Ectodermal cell (in vitro differentiated cells): ENCODE data around the gene NUDC.

Source experiments
- H3K27ac ChIP-seq: 2 replicates; pipeline ENCODE4 v1.7.0; 2013; ENCODE audit warnings: mild to moderate bottlenecking, low read depth, low read length; ENCODE audit not compliant: insufficient read depth, poor library complexity, severe bottlenecking
- H3K27me3 ChIP-seq: 2 replicates; pipeline ENCODE4 v1.7.0; 2013; ENCODE audit warnings: mild to moderate bottlenecking, low read length; ENCODE audit not compliant: insufficient read depth, control insufficient read depth, poor library complexity, severe bottlenecking
- H3K36me3 ChIP-seq: one replicate; pipeline ENCODE4 v1.7.0; 2013; ENCODE audit warnings: low read length; ENCODE audit not compliant: control insufficient read depth, insufficient read depth
- H3K4me1 ChIP-seq: one replicate; pipeline ENCODE4 v1.7.0; 2013; ENCODE audit warnings: low read length; ENCODE audit not compliant: control insufficient read depth, insufficient read depth
- H3K4me3 ChIP-seq: 2 replicates; pipeline ENCODE4 v1.7.0; 2013; ENCODE audit warnings: low read depth, low read length, control low read depth; ENCODE audit not compliant: insufficient read depth
- H3K9me3 ChIP-seq: 2 replicates; pipeline ENCODE4 v1.7.0; 2013; ENCODE audit warnings: mild to moderate bottlenecking, low read length, moderate library complexity; ENCODE audit not compliant: control insufficient read depth
- WGBS, 2 experiments: methylation state at CpG; one replicate each; pipeline ENCODE4 v1.1.7; 2013; ENCODE audit warnings: missing lambda C conversion rate in 2 of 2; 5-methylcytosine and 5-hydroxymethylcytosine counted together

Gene NUDC

DNA sequence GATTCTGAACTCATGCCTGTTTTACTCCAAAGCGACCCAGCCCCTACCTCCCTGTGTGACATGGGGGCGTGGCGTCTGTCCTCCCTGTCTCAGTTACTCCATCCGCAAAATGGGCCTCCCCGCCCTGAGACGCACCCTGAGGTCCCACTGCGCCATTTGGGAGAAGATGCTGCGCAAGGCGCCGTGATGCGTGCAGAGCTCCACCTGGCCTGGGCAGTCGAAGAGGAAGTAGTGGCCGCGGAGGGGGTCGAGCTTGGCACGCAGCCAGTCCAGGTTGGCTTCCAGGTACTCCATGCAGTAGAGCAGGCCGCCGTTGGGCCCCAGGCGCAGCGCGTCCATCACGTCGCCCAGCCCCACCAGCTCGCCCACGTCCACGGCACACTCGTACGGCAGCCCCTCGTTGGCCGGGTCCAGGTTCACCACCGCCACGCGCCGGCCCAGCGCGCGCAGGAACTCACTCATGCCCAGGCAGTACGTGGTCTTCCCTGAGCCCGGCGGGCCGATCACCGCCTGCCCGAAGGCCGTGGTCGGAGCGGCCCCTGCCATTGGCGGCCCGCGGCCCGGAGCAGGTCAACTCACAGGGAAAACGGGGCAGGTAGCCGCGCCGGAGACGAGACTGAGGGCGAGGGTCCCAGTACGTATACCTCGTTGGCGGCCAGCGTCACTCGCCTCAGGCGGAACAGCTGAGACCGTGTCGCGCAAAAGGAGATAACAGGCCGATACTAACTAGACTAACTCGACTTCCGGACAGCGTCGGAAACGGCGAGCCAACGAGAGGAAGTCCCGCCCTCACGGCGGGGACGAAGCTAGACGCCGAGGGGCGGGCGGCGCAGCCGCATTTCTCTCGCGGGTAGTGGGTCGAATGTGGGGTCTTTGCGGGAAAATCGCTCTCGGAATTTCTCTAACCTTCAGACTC is 31.7 kb upstream of the NUDC start, which contains the start of gene GPN2:
GPN2 (minus strand) TSS at position 733 of the 916 bp plus-strand sequence; CDS start at position 546, 187 bp downstream.
- Histone ChIP-seq H3K27me3 (no peaks in the 10 kb centered on the region), H3K4me3 (peak within 1 kb of the TSS; percentile 93), H3K36me3 (peaks cover 30% of the 10 kb centered on the region), H3K4me1 (peaks cover 5% of the 10 kb centered on the region), H3K27ac (peak within 1 kb of the TSS; percentile 80), H3K9me3 (no peaks in the 10 kb centered on the region)
- WGBS, 2 experiments, result 4 to 5% methylated on average over 89 of the region's 89 CpGs

DNA sequence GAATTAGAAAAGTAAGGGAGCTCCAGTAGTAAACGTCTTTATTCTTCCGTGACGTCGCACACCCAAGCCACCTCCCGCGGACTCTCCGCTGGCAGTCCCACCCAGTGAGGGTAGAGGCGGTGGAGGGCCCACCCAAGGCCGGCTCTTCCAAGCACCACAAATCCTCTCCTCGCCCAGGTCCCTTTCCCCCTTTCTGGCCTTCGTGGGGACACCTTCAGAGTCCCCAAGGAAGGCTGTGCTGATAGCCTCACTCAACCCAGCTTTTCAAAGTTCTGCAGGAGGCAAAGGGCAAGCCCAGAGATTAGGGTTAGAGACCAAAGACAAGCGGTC is 31.1 kb upstream of the NUDC start:
- Histone ChIP-seq H3K36me3 (peaks cover 29% of the 10 kb centered on the region), H3K27ac (peak overlapping the region; percentile 44), H3K4me3 (peak overlapping the region; percentile 93), H3K4me1 (peaks cover 5% of the 10 kb centered on the region), H3K27me3 (no peaks in the 10 kb centered on the region), H3K9me3 (no peaks in the 10 kb centered on the region)
- WGBS, 2 experiments, result 26 to 28% methylated on average over 12 of the region's 12 CpGs

DNA sequence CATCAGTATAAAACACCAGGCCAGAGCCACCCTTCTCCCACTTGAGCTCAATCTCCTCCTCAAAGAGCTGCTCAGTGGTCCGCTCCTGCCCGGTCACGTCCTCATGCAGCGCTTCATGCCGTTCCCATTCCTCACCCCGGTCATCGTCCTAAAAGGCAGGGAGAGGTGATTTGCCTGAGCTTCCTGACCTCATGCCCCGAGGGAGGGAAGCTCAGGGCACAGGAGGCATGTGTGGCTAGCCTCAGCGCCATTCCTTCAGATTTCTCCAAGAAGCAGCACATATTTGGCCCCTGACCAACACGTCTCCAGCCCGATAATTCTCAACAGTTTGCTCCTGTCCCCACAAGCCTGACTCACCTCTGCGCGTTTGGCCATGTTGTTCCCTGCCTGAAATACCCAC is 27.3 kb upstream of the NUDC start:
- Histone ChIP-seq H3K9me3 (no peaks in the 10 kb centered on the region), H3K36me3 (peaks cover 35% of the 10 kb centered on the region), H3K4me3 (no peak overlapping the region), H3K27ac (no peak overlapping the region), H3K27me3 (no peaks in the 10 kb centered on the region), H3K4me1 (peaks cover 8% of the 10 kb centered on the region)
- 96% methylated on average over 13 of the region's 13 CpGs for WGBS, 2 experiments

DNA sequence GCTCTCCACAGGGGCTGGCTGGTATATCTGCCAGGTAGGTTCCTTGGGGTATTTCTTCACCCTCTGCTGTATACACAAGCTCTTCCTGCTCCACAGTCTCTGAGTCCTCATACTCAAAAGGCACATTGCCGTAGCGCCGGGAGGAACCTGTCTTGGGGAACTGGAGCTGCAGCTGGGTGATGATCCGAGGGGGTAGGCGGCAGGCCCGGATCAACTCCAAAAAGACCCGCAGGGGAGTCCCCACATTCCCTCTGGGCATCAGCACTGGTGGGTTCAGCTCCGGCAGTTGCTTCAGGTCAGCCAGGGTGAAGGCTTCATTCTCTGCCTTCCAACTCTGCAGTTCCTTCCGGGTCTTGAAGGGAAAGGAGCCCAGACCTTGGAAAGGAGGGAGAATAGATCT is 24.2 kb upstream of the NUDC start:
- peaks cover 27% of the 10 kb centered on the region for H3K36me3 ChIP-seq
- no peak overlapping the region for H3K27ac ChIP-seq
- WGBS, 2 experiments, result 96 to 97% methylated on average over 9 of the region's 9 CpGs
- no peak overlapping the region for H3K4me3 ChIP-seq
- no peaks in the 10 kb centered on the region for H3K27me3 ChIP-seq
- H3K4me1 ChIP-seq, result peaks cover 6% of the 10 kb centered on the region
- no peaks in the 10 kb centered on the region for H3K9me3 ChIP-seq

DNA sequence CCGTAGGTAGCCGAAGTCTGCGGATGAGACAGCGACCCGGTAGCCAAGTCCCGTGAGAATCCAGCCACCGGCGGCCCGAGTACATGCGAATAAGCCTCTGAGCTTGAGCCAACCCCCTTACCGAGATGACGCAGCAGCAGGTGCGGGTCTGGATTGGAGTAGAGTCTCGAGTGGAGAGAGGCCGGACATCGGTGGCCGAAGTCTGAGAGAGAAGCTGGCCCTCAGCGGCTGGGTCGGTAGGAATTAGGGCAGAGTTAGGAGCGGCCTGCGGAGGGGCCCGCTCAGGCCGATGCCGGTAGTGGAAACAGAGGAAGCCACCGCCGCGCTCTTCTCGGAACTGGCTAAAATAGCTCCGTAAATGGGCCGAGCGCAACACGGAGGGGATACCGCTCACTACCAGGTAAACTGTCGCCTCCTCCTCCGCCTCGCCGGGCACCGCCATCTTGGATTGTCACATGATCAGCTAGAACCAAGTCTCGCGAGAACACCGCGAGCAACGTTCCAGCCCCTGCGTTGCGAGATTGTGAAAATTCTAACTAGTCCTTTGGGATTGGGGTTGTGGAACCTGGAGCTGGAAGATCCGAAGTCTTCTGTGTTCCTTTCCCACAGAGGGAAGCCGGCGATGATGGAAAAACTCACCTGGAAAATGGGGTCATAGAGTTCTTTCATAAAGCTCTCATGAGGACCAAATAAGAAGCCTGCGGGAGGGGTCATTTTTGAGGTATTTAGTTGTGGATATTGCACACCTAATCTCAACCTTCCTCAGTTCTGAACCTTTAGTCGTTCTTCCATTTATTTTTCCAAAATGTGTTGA is 21.3 kb upstream of the NUDC start, which contains the start of gene GPATCH3:
GPATCH3 (minus strand) TSS at position 467 of the 814 bp plus-strand sequence; CDS start at position 442, 25 bp downstream.
- H3K4me3 ChIP-seq, result peak within 1 kb of the TSS; percentile 96
- H3K27ac ChIP-seq, result peak within 1 kb of the TSS; percentile 78
- no peaks in the 10 kb centered on the region for H3K27me3 ChIP-seq
- WGBS, 2 experiments, result 1% methylated on average over 49 to 50 of the region's 50 CpGs
- H3K4me1 ChIP-seq, result peaks cover 6% of the 10 kb centered on the region
- peaks cover 11% of the 10 kb centered on the region for H3K36me3 ChIP-seq
- H3K9me3 ChIP-seq, result no peaks in the 10 kb centered on the region

DNA sequence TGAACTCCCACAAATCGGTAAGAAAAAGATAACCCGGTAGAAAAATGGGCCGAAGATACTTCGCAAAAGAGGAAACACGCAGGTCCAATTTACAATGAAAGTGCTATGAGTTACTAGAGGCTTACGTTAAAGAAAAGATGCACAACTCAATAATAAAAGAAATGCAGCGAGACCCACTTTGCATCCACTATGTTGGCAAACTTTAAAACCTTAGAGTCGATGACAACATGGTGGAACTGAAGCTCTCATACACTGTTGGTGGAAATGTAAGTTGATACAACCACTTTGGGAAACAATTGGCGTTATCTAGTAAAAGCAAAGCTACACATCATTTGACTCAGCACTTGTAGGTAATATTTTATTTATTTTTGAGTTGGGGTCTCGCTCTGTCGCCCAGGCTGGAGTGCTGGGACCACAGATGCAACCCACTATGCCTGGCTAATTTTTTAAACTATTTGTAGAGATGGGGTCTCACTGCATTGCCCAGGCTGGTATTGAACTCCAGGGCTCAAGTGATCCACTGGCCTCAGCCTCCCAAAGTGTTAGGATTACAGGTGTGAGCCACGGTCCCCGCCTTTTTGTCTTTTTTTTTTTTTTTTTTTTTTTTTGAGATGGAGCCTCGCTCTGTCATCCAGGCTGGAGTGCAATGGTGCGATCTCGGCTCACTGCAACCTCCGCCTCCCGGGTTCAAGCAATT is 20.6 kb upstream of the NUDC start:
- no peak overlapping the region for H3K27ac ChIP-seq
- 86 to 88% methylated on average over 17 to 18 of the region's 18 CpGs for WGBS, 2 experiments
- H3K27me3 ChIP-seq, result no peaks in the 10 kb centered on the region
- peak overlapping the region; percentile 96 for H3K4me3 ChIP-seq
- H3K4me1 ChIP-seq, result peaks cover 6% of the 10 kb centered on the region
- H3K9me3 ChIP-seq, result no peaks in the 10 kb centered on the region
- peaks cover 8% of the 10 kb centered on the region for H3K36me3 ChIP-seq

DNA sequence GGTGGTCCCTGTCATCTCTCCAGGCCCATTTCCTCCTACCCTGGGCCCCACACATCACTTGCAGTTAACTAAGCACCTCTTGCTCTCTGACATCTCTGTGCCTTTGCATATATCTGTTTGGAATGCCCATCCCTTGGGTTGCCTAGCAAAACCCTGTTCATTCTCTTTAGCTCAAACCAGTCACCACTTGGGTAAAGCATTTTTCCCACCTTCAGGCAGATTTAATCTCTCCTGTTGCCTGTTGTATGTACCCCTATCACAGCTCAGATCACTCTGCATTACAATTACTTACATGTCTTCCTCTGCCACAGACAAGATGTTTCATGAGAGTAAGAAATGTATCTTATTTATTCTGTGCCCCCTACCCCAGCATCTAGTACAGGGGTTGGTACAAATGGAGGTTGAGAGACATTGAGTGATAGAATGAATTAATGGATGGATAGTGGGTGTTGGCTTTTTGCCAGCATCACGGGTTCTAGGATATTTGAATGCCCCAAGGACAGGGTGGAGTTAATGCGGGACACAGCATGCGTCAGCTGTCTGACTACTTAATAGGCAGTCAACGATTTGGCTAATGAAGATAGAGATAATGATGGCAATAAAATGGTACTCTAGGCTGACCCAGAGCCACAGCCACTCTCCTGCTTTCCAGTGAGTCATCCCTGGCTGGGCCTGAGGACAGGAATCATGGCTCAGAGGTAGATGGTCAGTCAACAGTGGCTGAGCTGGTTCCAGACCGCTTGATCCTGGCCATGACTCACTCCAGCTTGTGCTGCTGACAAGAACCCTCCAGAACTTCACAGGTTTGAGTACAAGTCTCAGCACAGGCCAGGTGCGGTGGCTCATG is 14.2 kb upstream of the NUDC start:
- Histone ChIP-seq H3K27ac (no peak overlapping the region), H3K27me3 (no peaks in the 10 kb centered on the region), H3K4me3 (no peak overlapping the region), H3K36me3 (no peaks in the 10 kb centered on the region), H3K9me3 (no peaks in the 10 kb centered on the region), H3K4me1 (no peaks in the 10 kb centered on the region)
- WGBS, 2 experiments, result 81 to 82% methylated on average over 6 of the region's 6 CpGs

DNA sequence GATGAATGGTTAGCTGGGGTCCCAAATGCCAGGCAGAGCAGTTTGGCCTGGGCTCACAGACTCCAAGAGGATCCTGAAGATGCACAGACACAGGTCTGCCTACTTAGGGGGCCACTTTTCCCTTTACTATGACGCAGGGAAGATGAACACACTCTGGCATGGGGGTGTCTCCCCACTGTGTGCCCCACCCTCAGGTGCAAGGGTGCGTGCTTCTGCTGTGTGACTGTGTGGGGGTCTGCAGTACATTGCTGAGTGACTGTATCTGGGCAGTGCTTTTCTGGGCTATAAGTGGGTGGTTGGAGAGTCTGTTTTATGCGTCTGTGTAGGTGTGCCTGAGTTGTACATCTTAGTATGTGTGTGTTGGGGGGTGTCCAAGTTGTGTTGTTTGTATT is 11.6 kb upstream of the NUDC start:
- WGBS, 2 experiments, result 86 to 95% methylated on average over 3 of the region's 3 CpGs

DNA sequence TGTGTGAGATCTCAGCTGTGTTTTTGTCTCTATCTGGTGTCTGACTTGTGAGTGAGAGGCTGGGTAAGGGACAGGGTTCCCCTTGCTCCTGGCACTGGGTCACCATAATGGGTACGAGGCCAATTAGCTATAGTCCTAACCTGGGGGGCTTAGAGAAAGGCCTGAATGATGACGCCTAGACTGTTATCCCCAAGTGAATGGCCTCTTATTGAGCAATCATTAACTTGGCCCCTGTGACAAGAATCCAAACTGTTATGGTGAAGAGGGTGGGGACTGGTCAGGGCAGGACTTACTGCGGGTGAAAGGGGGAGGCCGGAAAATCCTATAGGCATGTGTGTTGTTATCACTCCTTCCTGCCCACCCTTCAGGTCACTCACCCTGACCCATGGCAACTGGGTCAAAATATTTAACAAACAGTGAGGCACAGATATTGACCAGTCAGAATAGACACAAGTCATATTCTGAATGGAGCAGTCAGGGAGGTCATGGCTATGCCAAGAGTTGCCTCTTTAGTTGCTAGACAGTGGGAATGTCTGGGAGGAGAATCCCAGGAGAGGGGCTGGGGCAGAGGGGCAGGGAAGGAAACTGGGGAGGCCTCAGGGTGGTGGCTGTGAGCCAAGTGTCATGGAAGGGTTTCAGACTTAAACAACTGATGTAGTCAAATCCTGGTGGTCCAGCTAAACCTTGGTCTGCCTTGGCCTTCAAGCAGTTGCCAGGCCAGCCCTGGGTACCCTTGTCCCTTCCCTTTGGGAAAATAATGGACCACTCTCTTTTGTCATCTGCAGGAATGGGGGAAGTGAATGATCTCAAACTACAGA is 11.0 kb upstream of the NUDC start:
- H3K27me3 ChIP-seq, result no peaks in the 10 kb centered on the region
- H3K36me3 ChIP-seq, result no peaks in the 10 kb centered on the region
- 87 to 91% methylated on average over 4 of the region's 4 CpGs for WGBS, 2 experiments
- H3K9me3 ChIP-seq, result no peaks in the 10 kb centered on the region
- H3K27ac ChIP-seq, result no peak overlapping the region
- H3K4me1 ChIP-seq, result no peaks in the 10 kb centered on the region
- no peak overlapping the region for H3K4me3 ChIP-seq

More for the DNA sequence above, 11.6 kb upstream of the NUDC start:
- Histone ChIP-seq H3K9me3 (no peaks in the 10 kb centered on the region), H3K27me3 (no peaks in the 10 kb centered on the region), H3K4me3 (no peak overlapping the region), H3K4me1 (no peaks in the 10 kb centered on the region), H3K27ac (no peak overlapping the region), H3K36me3 (no peaks in the 10 kb centered on the region)
